GM12878 (cell line): ENCODE results near the gene ANP32B. TPM values are rescaled to one million over a fixed set of nuclear protein-coding genes. Genes with fewer than 3 reads are reported as not detected.

ENCODE experiments used
- ATAC-seq: fragments of 200-7000 bp; cut with Tn5 transposase; 3 replicates; pipeline ENCODE4 v1.9.1; 2020; ENCODE audit warnings: mild to moderate bottlenecking, moderate library complexity
- BruUV-seq: library from RNA; stranded (reverse); fragments of 400-500 nt; replicated peaks from 2 replicates; lab custom pipeline; 2021; lab: Mats Ljungman, UMichigan
- CTCF ChIA-PET: fragments of 300-600 bp; sonication (Branson Sonifier 250); formaldehyde crosslinking; extraction: SDS; loops from one replicate; lab custom pipeline; 2021; ENCODE audit warnings: inconsistent platforms; lab: Yijun Ruan, JAX
- POLR2A ChIA-PET: fragments of 350-600 bp; formaldehyde crosslinking; extraction: SDS; loops from one replicate; lab custom pipeline; 2021; ENCODE audit warnings: inconsistent platforms; lab: Charles Lee
- RAD21 ChIA-PET: fragments of 300-600 bp; sonication (Branson Sonifier 250); formaldehyde crosslinking; loops from one replicate; lab custom pipeline; 2023; ENCODE audit warnings: antibody characterized with exemption; ENCODE audit not compliant: unreplicated experiment; lab: Charles Lee
- SMC1A ChIA-PET: fragments of 300-600 bp; sonication (Branson Sonifier 250); formaldehyde crosslinking; loops from one replicate; lab custom pipeline; 2023; ENCODE audit not compliant: unreplicated experiment, uncharacterized antibody; lab: Charles Lee
- DNase-seq: peaks from one replicate; pipeline ENCODE4 v3.0.0-alpha.2; 2011; ENCODE audit warnings: low read depth, low spot score
- FAIRE-seq: peaks from 3 replicates; lab custom pipeline; 2011; peaks lifted over from hg19 to GRCh38; lab: Jason Lieb, UNC
- H2AFZ ChIP-seq: 2 replicates; pipeline ENCODE4 v1.6.0; 2011; ENCODE audit warnings: low read depth, low read length, control low read depth; ENCODE audit not compliant: control insufficient read depth
- H3K27ac ChIP-seq: 2 replicates; pipeline ENCODE4 v1.5.1; 2011; ENCODE audit warnings: control low read depth; ENCODE audit not compliant: control insufficient read depth, insufficient read depth
- H3K27me3 ChIP-seq, 2 experiments: replicated peaks in 1 of 2; 2 replicates each; pipeline versions ENCODE4 v1.6.0 to v1.6.1; 2011; ENCODE audit warnings: low read length in 1 of 2; ENCODE audit not compliant: control insufficient read depth in 2 of 2, insufficient read depth in 2 of 2
- H3K36me3 ChIP-seq, 2 experiments: 2 replicates each; pipeline ENCODE4 v1.5.1; 2011; ENCODE audit warnings: low read length in 1 of 2; ENCODE audit not compliant: control insufficient read depth in 2 of 2, insufficient read depth in 2 of 2
- H3K4me1 ChIP-seq: 2 replicates; pipeline ENCODE4 v1.6.1; 2011; ENCODE audit warnings: mild to moderate bottlenecking, low read length, moderate library complexity, mixed read lengths; ENCODE audit not compliant: control insufficient read depth, insufficient read depth
- H3K4me2 ChIP-seq: 2 replicates; pipeline ENCODE4 v1.6.0; 2011; ENCODE audit warnings: control low read depth; ENCODE audit not compliant: control insufficient read depth, insufficient read depth
- H3K4me3 ChIP-seq: fragments of 200-600 bp; sonication (generic); 2 replicates; pipeline ENCODE4 v1.5.1; 2016
- H3K79me2 ChIP-seq: 2 replicates; pipeline ENCODE4 v1.6.0; 2011; ENCODE audit warnings: low read length; ENCODE audit not compliant: control insufficient read depth, insufficient read depth
- H3K9ac ChIP-seq: 2 replicates; pipeline ENCODE4 v1.8.0; 2011; ENCODE audit warnings: low read length, control low read depth, mixed read lengths; ENCODE audit not compliant: control insufficient read depth, insufficient read depth
- H3K9me3 ChIP-seq: replicated peaks from 3 replicates; pipeline ENCODE4 v1.5.1; 2011; ENCODE audit warnings: mild to moderate bottlenecking, low read length; ENCODE audit not compliant: control insufficient read depth, insufficient read depth
- H4K20me1 ChIP-seq: 2 replicates; pipeline ENCODE4 v1.6.0; 2011; ENCODE audit not compliant: control insufficient read depth, insufficient read depth
- CBX5 ChIP-seq: sonication (generic); IDR thresholded peaks from 2 replicates; pipeline ENCODE4 v1.6.1; 2016; ENCODE audit warnings: low read depth, moderate library complexity, mild to moderate bottlenecking, inconsistent platforms
- CEBPB ChIP-seq, 2 experiments: fragments of 150-350 bp in 1 of 2; IDR thresholded peaks; 2 replicates each; pipeline ENCODE4 v1.6.1; 2012 to 2014; ENCODE audit warnings: low read depth in 2 of 2, low read length in 2 of 2, borderline replicate concordance in 1 of 2, inconsistent platforms in 1 of 2
- KDM1A ChIP-seq: fragments of 200-600 bp; sonication (generic); IDR thresholded peaks from 2 replicates; pipeline ENCODE4 v1.6.1; 2016; ENCODE audit warnings: borderline replicate concordance
- NBN ChIP-seq: fragments of 450-650 bp; IDR thresholded peaks from 2 replicates; pipeline ENCODE4 v1.6.1; 2016
- NFXL1 ChIP-seq: fragments of 450-650 bp; IDR thresholded peaks from 2 replicates; pipeline ENCODE4 v1.6.1; 2017; ENCODE audit warnings: antibody characterized with exemption, mild to moderate bottlenecking, borderline replicate concordance
- NFYB ChIP-seq: IDR thresholded peaks from 2 replicates; pipeline ENCODE4 v1.6.1; 2011; ENCODE audit warnings: low read depth, mild to moderate bottlenecking, low read length, improper control_type of control experiment, moderate library complexity; ENCODE audit not compliant: insufficient read depth
- NR2C1 ChIP-seq: fragments of 450-650 bp; IDR thresholded peaks from 2 replicates; pipeline ENCODE4 v1.6.1; 2017; ENCODE audit warnings: antibody characterized with exemption, mild to moderate bottlenecking, moderate library complexity
- PAX8 ChIP-seq: fragments of 450-650 bp; IDR thresholded peaks from 2 replicates; pipeline ENCODE4 v1.6.1; 2017; ENCODE audit warnings: mild to moderate bottlenecking, moderate library complexity
- PML ChIP-seq: IDR thresholded peaks from 2 replicates; pipeline ENCODE4 v1.6.1; 2012; ENCODE audit warnings: low read length, inconsistent platforms
- POLR2AphosphoS5 ChIP-seq: IDR thresholded peaks from 2 replicates; pipeline ENCODE4 v1.6.1; 2011; ENCODE audit warnings: mild to moderate bottlenecking, low read length, inconsistent platforms
- RCOR1 ChIP-seq: conservative IDR thresholded peaks from 2 replicates; pipeline ENCODE4 v1.6.1; 2012; ENCODE audit warnings: low read depth, low read length, improper control_type of control experiment
- SREBF2 ChIP-seq: IDR thresholded peaks from 2 replicates; pipeline ENCODE4 v1.6.1; 2012; ENCODE audit warnings: mild to moderate bottlenecking, low read length
- STAT1 ChIP-seq: fragments of 450-650 bp; conservative IDR thresholded peaks from 2 replicates; pipeline ENCODE4 v1.6.1; 2014; ENCODE audit warnings: antibody characterized with exemption, mild to moderate bottlenecking
- TCF7 ChIP-seq: IDR thresholded peaks from 2 replicates; pipeline ENCODE4 v1.6.1; 2014; ENCODE audit warnings: antibody characterized with exemption, borderline replicate concordance
- whole genome bisulfite sequencing: methylation state at CpG from one replicate; pipeline ENCODE4 v1.1.6; 2016; ENCODE audit warnings: low lambda C conversion rate; ENCODE audit not compliant: insufficient replicate concordance, insufficient coverage; ENCODE audit errors: missing lambda C conversion rate; 5-methylcytosine and 5-hydroxymethylcytosine counted together
- in situ Hi-C: fragments of 300-500 bp; cut with MboI; formaldehyde crosslinking; loops from 9 replicates; pipeline ENCODE4 v1.14.3; 2018; ENCODE audit warnings: mixed read lengths
- intact Hi-C: fragments of 100-400 bp; cut with micrococcal nuclease; formaldehyde crosslinking; loops from one replicate; pipeline ENCODE4 v1.14.2; 2022; ENCODE audit not compliant: unreplicated experiment
- polyA plus RNA-seq, 11 experiments: library from polyadenylated mRNA; depleted of rRNA in 4 of 11; unstranded in 6 of 11; stranded (reverse) in 5 of 11; fragments of >200 nt; fragmentation: Nextera tagmentation in 4 of 11; fragmentation: Illumina TruSeq in 1 of 11; extraction: Ambion mirVana in 4 of 11; extraction: Trizol in 1 of 11; gene quantifications; 1 replicate in 1 of 11; 2 replicates in 10 of 11; pipeline versions ENCODE4 v1.2.1 to v1.2.3, GENCODE V29; 2011 to 2016; ENCODE audit warnings: inconsistent platforms in 2 of 11, missing spikeins in 2 of 11, low read depth in 1 of 11
- total RNA-seq, 4 experiments: library from RNA; depleted of rRNA in 3 of 4; stranded (reverse); fragments of >200 nt in 3 of 4; fragmentation: Illumina TruSeq in 1 of 4; extraction: Trizol in 1 of 4; gene quantifications; 2 replicates each; pipeline versions ENCODE4 v1.2.1 to v1.2.3, GENCODE V29; 2013 to 2021
- TF ChIP-seq, protein P1 (sequence below): fragments of 450-650 bp; IDR thresholded peaks from 2 replicates; pipeline ENCODE4 v1.6.1; 2016; ENCODE audit warnings: mild to moderate bottlenecking

ANP32B gene
- total and polyA plus RNA-seq, 10 of the 15 experiments (the other 5 are each of a cell fraction or from before 2014, with no cell fraction given), result 24.5 to 419 (median 171) TPM

DNA sequence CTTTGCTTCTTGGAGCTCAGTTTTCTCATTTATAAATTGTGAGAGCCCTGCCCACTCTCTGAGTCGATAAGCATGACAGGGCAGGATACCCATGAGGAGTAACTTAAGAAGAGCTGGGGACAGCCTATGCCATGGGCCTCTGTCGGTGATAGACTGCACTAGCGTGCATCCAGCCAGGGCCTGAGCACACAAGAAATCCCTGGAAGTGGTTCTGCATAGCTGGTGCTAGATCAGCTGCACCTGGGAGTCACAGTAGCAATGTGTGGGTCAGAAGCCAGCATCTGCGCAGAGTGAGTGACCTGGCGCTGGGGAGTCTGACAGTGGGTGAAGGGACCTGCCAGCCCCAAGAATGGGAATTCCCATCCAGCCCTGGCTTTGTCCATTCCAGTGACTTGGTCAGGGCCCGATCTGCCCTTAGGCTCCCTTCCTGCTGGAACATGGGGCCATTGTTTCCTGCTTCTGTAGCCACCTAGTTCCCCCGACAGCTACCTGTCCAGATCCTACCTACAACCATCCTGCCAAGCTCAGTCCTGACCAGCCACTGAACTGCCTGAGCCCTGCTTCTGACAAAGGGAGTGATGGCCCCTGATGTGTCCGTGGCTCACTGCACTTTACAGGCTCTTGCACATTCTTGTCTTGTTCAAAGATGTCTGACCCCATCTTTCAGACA is 37.5 kb downstream of the ANP32B start:
- Histone ChIP-seq H3K4me3 (no peak overlapping the region), H3K27me3 (no peaks in the 10 kb centered on the region), H3K9me3 (no peaks in the 10 kb centered on the region), H3K4me1 (no peaks in the 10 kb centered on the region), H3K79me2 (no peaks in the 10 kb centered on the region), H3K36me3 (peaks cover 15 to 17% of the 10 kb centered on the region in 2 experiments), H2AFZ (no peak overlapping the region), H3K27ac (no peak overlapping the region), H4K20me1 (no peaks in the 10 kb centered on the region), H3K9ac (no peak overlapping the region), H3K4me2 (no peak overlapping the region)
- in situ Hi-C loops, result no loop called here
- ChIA-PET RAD21 (no interaction called here), CTCF (interaction anchor here (1.1 to 1.2 kb wide), 2 partner anchors 23 to 131 kb away, joined by 3 read pairs; no protein-coding TSS in a partner anchor), POLR2A (interaction anchor here (0.6 kb wide), 2 partner anchors 17 to 230 kb away, joined by 3 to 4 read pairs; no protein-coding TSS in a partner anchor), SMC1A (interaction anchor here (0.6 to 1.6 kb wide), 7 partner anchors 12 to 1641 kb away, joined by 3 to 8 read pairs (median 4); no protein-coding TSS in a partner anchor)
- DNase-seq, result no peak
- intact Hi-C loops, result no loop called here
- 72% methylated on average over 8 of the region's 8 CpGs for WGBS
- TF ChIP-seq, protein P1, sequence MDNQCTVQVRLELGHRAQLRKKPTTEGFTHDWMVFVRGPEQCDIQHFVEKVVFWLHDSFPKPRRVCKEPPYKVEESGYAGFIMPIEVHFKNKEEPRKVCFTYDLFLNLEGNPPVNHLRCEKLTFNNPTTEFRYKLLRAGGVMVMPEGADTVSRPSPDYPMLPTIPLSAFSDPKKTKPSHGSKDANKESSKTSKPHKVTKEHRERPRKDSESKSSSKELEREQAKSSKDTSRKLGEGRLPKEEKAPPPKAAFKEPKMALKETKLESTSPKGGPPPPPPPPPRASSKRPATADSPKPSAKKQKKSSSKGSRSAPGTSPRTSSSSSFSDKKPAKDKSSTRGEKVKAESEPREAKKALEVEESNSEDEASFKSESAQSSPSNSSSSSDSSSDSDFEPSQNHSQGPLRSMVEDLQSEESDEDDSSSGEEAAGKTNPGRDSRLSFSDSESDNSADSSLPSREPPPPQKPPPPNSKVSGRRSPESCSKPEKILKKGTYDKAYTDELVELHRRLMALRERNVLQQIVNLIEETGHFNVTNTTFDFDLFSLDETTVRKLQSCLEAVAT, result no peak
- no peak for TF ChIP-seq CEBPB (IDR thresholded peaks at IDR 0.05; ENCODE audit: borderline replicate concordance in 1 of 2, low read depth in 2 of 2, low read length in 2 of 2)
- TF ChIP-seq POLR2AphosphoS5, result no peak
- TF ChIP-seq NR2C1, result no peak
- TF ChIP-seq NFXL1, result no peak
- TF ChIP-seq NFYB, result no peak
- TF ChIP-seq PAX8, result no peak
- TF ChIP-seq PML, result no peak
- TF ChIP-seq TCF7, result no peak
- TF ChIP-seq RCOR1, result no peak
- no peak for TF ChIP-seq CBX5
- TF ChIP-seq KDM1A, result no peak
- TF ChIP-seq STAT1, result no peak
- no peak for TF ChIP-seq SREBF2
- TF ChIP-seq NBN, result no peak
- no peak; the same call in 1 of the 3 replicates for ATAC-seq
- no peak for FAIRE-seq
- no TSS peak for BruUV-seq
